T-helper 1 cell treated with Interleukin-12 subunit alpha and Interleukin-12 subunit beta and Interleukin-4 antibody, amounts not matched to agents 30 μg/mL and 1 μg/mL, for 36 hours (primary cell): ENCODE results near the gene USP10.

Experiments
- H3K27ac Mint-ChIP-seq: one replicate; pipeline ENCODE4 v1.8.0; 2021; ENCODE audit warnings: mild to moderate bottlenecking, mixed read lengths
- H3K27me3 Mint-ChIP-seq: one replicate; pipeline ENCODE4 v1.8.0; 2021; ENCODE audit warnings: low read depth, mixed read lengths
- H3K36me3 Mint-ChIP-seq: one replicate; pipeline ENCODE4 v1.8.0; 2021; ENCODE audit warnings: low read depth, mixed read lengths
- H3K4me1 Mint-ChIP-seq: one replicate; pipeline ENCODE4 v1.8.0; 2021; ENCODE audit warnings: low read depth, mixed read lengths
- H3K4me3 Mint-ChIP-seq: one replicate; pipeline ENCODE4 v1.8.0; 2021; ENCODE audit warnings: mild to moderate bottlenecking, moderate library complexity, mixed read lengths
- H3K9me3 Mint-ChIP-seq: one replicate; pipeline ENCODE4 v1.8.0; 2021; ENCODE audit warnings: mixed read lengths

The USP10 gene

DNA sequence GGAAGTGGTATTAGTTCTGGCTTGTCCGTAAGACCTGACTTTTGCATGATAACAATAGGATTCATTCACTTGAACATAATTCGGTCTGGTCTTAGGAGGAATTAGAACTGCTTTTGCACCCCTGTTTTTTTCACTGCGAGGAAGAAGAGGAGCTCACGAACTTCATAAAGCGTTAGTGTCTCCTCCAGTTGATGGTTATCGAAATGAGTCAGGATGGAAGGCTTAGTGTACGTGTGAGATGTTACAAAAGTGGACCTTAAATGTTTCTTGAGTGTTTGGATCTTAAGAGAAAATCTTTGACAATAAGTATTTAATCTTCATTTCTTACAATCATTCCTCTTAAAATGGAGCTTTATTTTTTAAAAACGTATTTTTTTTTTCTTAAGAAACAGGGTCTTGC, 52.8 kb downstream of the USP10 start:
- H3K9me3 Mint-ChIP-seq, result no peaks in the 10 kb centered on the region
- peaks cover 46% of the 10 kb centered on the region for H3K4me1 Mint-ChIP-seq
- no peak overlapping the region for H3K4me3 Mint-ChIP-seq
- H3K36me3 Mint-ChIP-seq, result peaks cover 6% of the 10 kb centered on the region
- H3K27ac Mint-ChIP-seq, result no peak overlapping the region
- H3K27me3 Mint-ChIP-seq, result no peaks in the 10 kb centered on the region

DNA sequence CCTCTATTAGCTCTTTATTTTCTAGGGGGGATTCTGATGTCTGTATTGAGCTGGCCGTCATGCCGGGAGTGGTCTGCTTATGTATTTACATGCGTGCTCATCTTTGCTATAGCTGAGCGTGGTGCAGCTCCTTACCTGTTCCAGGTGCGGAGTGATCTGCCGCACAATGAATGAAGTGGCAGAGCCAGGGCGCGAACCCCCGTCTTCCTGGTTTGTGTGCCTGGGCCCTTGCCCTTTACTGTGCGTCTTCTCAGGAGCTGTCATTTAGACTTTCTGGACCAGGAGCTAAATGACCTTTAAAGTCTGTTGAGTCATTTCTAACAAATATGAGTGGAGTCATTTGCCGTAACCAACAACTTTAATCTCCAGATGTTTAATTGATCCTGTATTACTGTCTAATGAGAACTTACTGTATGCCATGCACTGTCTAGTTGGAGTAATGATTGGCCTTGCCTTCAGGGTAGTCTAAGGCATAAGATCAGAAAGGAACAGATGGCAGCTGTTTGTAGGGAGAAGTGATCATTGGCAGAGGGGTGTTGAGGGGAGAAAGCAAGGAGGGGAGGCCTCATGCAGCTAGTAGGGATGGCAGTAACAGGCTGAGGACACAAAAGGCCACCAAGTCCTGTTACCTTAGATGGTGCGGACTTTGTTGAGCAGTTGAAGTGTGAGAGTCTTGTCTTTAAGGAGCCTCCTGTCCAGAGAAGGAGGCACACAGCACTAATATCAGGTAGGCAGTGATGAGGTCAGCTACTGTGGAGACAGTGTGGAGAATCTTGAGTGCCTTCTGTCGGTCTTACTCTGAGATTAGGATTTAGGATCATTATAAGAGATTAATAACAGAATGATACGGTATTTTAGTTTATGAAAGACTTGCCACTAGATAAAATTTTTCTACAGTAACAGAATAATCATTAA, 53.9 kb downstream of the USP10 start:
- Mint-ChIP-seq H3K27ac (no peak overlapping the region), H3K36me3 (peaks cover 10% of the 10 kb centered on the region), H3K4me1 (peaks cover 54% of the 10 kb centered on the region), H3K9me3 (no peaks in the 10 kb centered on the region), H3K4me3 (no peak overlapping the region), H3K27me3 (no peaks in the 10 kb centered on the region)

DNA sequence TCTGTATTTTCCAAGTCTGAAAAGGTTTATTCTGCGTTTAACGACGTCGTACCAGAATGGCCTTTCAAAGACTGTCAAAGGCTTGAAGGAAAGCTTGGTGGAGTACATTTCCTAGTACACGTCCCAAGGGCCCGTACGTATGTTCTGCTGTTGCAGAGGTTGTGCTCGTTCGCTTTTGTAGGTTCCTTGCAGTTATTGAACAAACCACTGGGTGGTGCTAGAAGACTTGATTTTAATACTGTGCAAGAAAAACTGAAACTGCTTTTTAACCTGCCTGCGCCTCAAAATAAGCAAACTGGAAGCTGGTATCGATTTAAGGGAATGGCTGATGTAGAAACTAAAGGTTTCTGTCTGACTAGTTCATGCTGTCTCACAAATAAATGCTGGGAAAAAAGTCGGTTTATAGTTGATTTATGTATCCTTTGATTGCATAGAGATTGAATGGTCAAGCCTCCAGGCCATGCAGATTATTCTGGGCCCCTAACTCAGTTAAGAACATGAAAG, 54.6 kb downstream of the USP10 start:
- H3K4me3 Mint-ChIP-seq, result no peak overlapping the region
- no peaks in the 10 kb centered on the region for H3K9me3 Mint-ChIP-seq
- H3K4me1 Mint-ChIP-seq, result peaks cover 59% of the 10 kb centered on the region
- H3K27me3 Mint-ChIP-seq, result no peaks in the 10 kb centered on the region
- H3K36me3 Mint-ChIP-seq, result peaks cover 11% of the 10 kb centered on the region
- no peak overlapping the region for H3K27ac Mint-ChIP-seq

DNA sequence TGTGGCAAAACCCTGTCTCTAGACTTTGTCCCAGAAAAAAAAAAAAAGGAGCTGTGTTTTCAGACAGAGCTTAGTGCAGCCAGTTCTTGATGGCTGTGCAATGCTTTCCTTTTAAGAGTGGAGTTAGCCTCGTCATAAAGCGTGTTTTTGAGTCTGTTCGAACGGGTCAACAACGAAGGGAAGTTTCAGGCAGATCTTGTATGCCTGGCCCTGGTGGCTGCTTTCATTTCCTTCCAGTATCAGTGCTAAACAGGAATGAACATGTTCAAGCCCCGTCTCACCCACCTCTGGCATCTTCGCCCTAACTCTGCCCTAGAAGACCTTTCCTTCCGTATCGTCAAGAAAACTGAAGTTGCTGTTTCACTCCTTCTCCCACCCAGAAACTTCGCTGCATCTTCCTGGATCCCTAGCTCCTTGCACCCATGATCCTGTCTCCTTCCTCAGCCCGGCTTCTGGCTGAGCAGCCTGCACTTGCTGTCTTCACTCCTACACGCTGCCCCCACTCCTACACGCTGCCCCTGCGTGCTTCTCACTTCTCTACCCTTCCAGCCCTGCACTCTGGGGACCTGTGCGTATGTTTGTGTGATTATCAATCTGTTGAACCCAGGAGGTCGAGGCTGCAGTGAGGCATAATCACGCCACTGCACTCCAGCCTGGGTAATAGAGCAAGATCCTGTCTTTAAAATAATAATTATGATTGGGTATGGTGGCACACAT, 55.3 kb downstream of the USP10 start:
- Mint-ChIP-seq H3K4me1 (peaks cover 61% of the 10 kb centered on the region), H3K27me3 (no peaks in the 10 kb centered on the region), H3K4me3 (peak overlapping the region; percentile 23), H3K36me3 (peaks cover 14% of the 10 kb centered on the region), H3K9me3 (no peaks in the 10 kb centered on the region), H3K27ac (peak overlapping the region; percentile 34)

DNA sequence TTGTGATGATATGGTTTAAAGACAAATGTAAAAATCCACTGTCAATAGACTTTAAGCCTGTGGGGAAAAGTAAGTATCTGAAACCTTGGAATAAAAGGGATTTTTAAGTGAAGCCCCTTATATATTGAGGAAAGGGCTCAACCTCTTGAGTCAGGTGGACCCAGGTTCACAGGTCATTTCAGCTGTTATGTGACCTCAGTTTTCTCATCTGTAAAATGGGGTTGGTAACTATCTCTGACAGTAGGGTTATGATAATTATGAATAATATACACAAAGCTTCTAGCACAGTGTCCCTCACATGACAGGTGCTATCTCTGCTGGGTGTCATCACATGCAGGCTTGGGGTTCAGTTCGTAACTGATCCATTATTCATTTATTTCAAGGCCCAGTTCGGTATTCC, 57.0 kb downstream of the USP10 start:
- Mint-ChIP-seq H3K36me3 (peaks cover 24% of the 10 kb centered on the region), H3K4me1 (peaks cover 48% of the 10 kb centered on the region), H3K9me3 (no peaks in the 10 kb centered on the region), H3K27ac (no peak overlapping the region), H3K27me3 (no peaks in the 10 kb centered on the region), H3K4me3 (no peak overlapping the region)

DNA sequence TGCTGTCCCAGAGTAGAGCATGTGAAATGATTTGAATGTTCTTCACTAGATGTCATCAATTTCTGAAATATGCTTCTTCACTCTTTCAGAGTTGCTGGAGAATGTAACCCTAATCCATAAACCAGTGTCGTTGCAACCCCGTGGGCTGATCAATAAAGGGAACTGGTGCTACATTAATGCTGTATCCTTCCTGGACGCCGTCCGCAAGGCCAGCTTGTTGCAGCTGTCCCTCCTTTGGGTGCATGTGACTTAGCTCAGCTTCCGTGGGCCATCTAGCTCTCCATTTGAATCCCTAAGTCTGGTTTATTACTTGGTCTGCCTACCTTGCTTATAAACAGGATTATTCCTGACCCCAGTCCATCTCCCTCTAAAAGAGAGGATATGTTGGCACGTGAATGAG, 58.8 kb downstream of the USP10 start:
- Mint-ChIP-seq H3K9me3 (no peaks in the 10 kb centered on the region), H3K27me3 (no peaks in the 10 kb centered on the region), H3K27ac (no peak overlapping the region), H3K4me3 (no peak overlapping the region), H3K36me3 (peaks cover 35% of the 10 kb centered on the region), H3K4me1 (peaks cover 39% of the 10 kb centered on the region)

DNA sequence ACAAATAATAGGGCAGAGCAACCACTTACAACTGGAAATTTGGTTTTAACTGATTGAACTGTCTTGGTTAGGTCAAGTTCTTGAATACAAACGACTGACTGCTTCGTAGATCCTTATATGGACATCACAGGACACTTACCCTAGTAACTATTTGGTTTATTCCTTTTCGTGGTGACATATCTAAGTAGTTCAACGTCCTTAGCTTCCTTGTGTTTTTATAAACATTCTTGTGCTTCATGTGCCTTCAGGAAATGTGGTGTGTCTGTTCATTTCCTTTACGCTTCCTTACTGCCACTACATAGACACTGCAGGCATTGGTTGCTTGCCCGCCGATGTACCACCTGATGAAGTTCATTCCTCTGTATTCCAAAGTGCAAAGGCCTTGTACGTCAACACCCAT, 59.3 kb downstream of the USP10 start:
- H3K27me3 Mint-ChIP-seq, result no peaks in the 10 kb centered on the region
- H3K9me3 Mint-ChIP-seq, result no peaks in the 10 kb centered on the region
- peaks cover 35% of the 10 kb centered on the region for H3K4me1 Mint-ChIP-seq
- H3K4me3 Mint-ChIP-seq, result no peak overlapping the region
- H3K27ac Mint-ChIP-seq, result no peak overlapping the region
- peaks cover 39% of the 10 kb centered on the region for H3K36me3 Mint-ChIP-seq

DNA sequence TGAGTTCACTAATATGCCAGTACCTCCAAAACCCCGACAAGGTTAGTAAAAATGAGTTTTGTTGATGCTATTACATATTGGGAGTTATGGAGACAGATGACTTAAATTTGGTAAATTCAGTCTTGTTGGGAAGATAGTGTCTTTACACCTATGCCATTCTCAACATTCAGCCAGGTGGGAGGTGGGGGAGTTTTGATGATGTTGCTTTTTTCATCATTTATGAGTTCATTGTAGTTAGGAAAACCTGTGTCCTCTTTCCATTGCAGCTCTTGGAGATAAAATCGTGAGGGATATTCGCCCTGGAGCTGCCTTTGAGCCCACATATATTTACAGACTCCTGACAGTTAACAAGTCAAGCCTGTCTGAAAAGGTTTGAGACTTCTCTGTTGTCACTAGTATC, 60.1 kb downstream of the USP10 start:
- H3K27me3 Mint-ChIP-seq, result no peaks in the 10 kb centered on the region
- peaks cover 29% of the 10 kb centered on the region for H3K4me1 Mint-ChIP-seq
- H3K27ac Mint-ChIP-seq, result no peak overlapping the region
- H3K36me3 Mint-ChIP-seq, result peaks cover 46% of the 10 kb centered on the region
- H3K9me3 Mint-ChIP-seq, result no peaks in the 10 kb centered on the region
- no peak overlapping the region for H3K4me3 Mint-ChIP-seq

DNA sequence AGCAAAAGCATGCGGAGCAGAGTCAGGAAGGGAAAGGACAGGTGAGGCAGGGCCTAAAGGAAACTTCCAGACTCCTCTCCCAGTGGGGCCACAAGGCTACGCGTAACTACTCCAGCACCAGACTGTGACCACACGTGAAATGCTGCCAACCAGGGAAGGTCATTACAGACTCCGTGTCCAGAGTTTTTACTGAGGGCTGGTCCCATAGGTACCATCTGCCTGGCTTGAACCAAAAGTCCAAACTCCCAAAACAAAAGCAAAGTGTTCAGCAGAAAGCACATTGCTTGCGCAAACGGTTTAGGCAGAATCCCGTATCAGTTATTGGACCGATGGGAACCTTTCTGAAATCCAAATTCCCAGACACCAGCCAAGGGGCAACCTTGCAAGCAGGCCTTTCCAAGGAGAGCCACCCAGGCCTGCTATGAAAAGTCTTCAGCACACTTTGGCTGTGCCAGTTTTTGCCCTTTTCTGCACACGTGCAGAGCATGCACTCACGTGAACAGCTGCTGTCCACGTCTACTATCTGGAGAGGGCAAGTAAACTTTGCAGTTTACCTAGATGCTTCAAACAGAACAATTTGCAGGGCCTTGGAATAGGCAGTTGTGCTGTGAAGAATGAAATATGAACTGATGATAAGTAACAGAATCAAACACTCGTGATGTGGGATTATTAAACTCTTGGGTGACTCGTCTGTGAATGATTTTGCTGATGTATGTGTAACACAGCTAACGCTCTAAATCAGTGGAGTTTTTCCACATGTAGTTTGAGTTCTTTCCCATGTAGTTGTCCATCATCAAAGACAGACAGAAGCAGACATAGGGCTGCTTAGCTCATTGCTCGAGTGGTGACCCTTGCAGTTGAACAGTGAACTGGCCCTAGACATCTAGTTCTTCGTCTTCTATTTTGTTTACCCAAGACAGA, 61.9 kb downstream of the USP10 start:
- no peaks in the 10 kb centered on the region for H3K9me3 Mint-ChIP-seq
- H3K4me3 Mint-ChIP-seq, result no peak overlapping the region
- H3K27ac Mint-ChIP-seq, result no peak overlapping the region
- peaks cover 34% of the 10 kb centered on the region for H3K4me1 Mint-ChIP-seq
- H3K36me3 Mint-ChIP-seq, result peaks cover 57% of the 10 kb centered on the region
- no peaks in the 10 kb centered on the region for H3K27me3 Mint-ChIP-seq

DNA sequence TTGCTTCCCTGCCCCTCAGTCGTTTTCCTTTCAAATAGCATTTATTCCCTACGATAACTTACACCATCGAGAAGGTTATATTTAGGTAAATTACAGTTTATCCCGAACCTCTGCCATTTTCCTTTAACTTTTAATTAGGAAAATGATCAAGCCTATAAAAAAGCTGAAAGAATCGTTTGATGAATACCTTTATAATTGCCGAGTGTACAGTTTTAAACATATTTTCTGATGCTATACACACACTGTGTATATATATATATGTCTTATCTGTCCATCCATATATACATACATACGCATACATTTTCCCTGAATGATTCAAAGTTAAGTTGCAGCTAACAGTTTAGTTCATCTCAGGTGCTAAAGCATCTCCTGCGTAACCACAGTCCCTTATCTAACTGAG, 63.4 kb downstream of the USP10 start:
- peaks cover 66% of the 10 kb centered on the region for H3K36me3 Mint-ChIP-seq
- H3K4me1 Mint-ChIP-seq, result peaks cover 38% of the 10 kb centered on the region

DNA sequence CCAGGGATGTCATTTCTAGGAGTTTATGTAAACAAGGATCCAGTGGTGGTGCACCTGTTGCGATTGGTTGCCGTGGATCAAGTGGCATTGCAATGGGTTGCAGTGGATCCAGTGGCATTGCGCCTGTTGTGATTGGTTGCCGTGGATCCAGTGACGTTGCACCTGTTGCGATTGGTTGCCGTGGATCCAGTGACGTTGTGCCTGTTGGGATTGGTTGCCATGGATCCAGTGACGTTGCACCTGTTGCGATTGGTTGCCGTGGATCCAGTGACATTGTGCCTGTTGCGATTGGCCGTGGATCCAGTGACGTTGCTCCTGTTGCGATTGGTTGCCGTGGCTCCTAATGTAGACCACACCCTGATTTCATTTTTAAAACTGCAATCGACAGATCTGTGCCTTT, 63.8 kb downstream of the USP10 start:
- Mint-ChIP-seq H3K4me1 (peaks cover 35% of the 10 kb centered on the region), H3K27ac (no peak overlapping the region), H3K36me3 (peaks cover 65% of the 10 kb centered on the region), H3K9me3 (no peaks in the 10 kb centered on the region), H3K27me3 (no peaks in the 10 kb centered on the region), H3K4me3 (no peak overlapping the region)

More for the DNA sequence above, 63.4 kb downstream of the USP10 start:
- H3K27me3 Mint-ChIP-seq, result no peaks in the 10 kb centered on the region
- no peak overlapping the region for H3K27ac Mint-ChIP-seq
- no peaks in the 10 kb centered on the region for H3K9me3 Mint-ChIP-seq
- H3K4me3 Mint-ChIP-seq, result no peak overlapping the region

DNA sequence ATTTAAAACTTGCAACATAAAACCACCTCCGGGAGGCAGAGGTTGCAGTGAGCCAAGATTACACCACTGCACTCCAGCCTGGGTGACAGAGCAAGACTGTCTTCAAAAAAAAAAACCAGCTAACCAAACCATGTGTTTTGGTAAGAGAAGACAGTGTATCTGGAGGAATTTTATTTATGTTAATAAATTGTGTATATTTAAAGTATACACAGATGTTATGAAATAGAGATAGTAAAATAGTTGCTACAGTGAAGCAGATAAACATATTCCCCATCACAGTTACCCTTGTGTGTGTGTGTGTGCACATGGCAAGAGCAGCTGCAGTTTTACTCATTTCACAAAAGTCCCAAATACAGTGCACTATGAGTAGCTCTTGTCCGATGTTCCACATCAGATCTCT, 65.2 kb downstream of the USP10 start:
- no peak overlapping the region for H3K27ac Mint-ChIP-seq
- H3K4me3 Mint-ChIP-seq, result no peak overlapping the region
- no peaks in the 10 kb centered on the region for H3K9me3 Mint-ChIP-seq
- no peaks in the 10 kb centered on the region for H3K27me3 Mint-ChIP-seq
- H3K36me3 Mint-ChIP-seq, result peaks cover 73% of the 10 kb centered on the region
- H3K4me1 Mint-ChIP-seq, result peaks cover 34% of the 10 kb centered on the region

DNA sequence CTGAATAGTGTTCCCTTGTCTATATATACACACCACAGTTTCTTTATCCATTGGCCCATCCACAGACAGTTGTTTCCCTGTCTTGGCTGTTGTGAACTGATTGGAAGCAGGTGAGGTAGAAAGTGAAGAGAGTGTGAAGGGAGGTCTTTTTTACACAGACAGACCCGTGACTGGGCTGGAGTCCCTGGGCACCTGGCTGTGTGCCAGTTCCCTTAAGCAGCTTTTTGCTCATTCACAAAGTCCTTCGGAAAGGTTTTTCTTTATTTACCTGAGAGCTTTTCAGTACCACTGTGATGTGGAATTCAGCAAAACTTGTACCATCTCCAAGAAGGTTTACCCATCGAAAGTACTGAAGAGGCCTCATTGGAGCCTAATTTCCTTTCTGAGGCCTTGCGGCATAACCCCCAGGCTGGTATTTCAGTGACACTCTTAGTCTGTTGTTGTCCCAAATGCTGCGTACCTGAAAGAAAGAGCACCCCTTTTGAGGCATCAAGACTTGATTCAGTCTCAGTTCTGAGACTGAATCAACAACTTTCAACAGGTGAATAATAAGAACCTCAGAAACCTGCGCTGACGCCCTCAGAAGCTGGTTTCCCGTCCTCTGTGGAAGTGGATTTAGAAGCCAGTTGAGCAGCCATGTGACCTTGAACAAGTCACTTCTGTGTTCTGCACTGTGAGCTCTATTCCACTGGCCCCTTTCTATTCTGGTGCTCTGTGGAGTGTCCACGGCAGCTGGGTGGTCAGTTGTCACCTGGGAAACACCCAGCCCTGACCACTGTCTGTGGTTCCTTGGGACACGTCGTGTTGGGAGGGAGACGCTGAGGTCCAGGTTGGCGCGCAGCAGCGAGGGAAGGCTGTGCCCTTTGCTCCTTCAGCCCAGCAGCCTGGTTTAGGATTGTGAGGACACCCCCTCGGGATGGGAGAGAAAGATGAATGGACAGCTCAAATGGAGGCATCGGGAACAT, 66.1 kb downstream of the USP10 start:
- no peaks in the 10 kb centered on the region for H3K9me3 Mint-ChIP-seq
- peaks cover 34% of the 10 kb centered on the region for H3K4me1 Mint-ChIP-seq
- no peak overlapping the region for H3K4me3 Mint-ChIP-seq
- H3K27me3 Mint-ChIP-seq, result no peaks in the 10 kb centered on the region
- peaks cover 67% of the 10 kb centered on the region for H3K36me3 Mint-ChIP-seq
- H3K27ac Mint-ChIP-seq, result peak overlapping the region; percentile 28
